Left ventricle myocardium inferior (tissue), 1 donor: ENCODE results near the gene POLR1F. TPM values are rescaled to one million over a fixed set of nuclear protein-coding genes. Genes with fewer than 3 reads are reported as not detected.

Experiments
- DNase-seq: peaks from one replicate; pipeline ENCODE4 v3.0.0-alpha.2; 2020
- H3K27ac ChIP-seq: fragments of 200-600 bp; replicated peaks from 2 replicates; pipeline ENCODE4 v1.8.0; 2021
- H3K27me3 ChIP-seq: fragments of 200-600 bp; 2 replicates; pipeline ENCODE4 v1.8.0; 2021; ENCODE audit warnings: low read depth
- H3K36me3 ChIP-seq: fragments of 200-600 bp; 2 replicates; pipeline ENCODE4 v1.8.0; 2021
- H3K4me1 ChIP-seq: fragments of 200-600 bp; 2 replicates; pipeline ENCODE4 v1.8.0; 2021
- H3K4me3 ChIP-seq: fragments of 200-600 bp; 2 replicates; pipeline ENCODE4 v1.8.0; 2021; ENCODE audit warnings: mild to moderate bottlenecking, moderate library complexity
- H3K9me3 ChIP-seq: fragments of 200-600 bp; replicated peaks from 2 replicates; pipeline ENCODE4 v1.8.0; 2021
- intact Hi-C: fragments of 100-400 bp; cut with micrococcal nuclease; formaldehyde crosslinking; loops from one replicate; pipeline ENCODE4 v1.11.0; 2022
- microRNA-seq: library from miRNA; unstranded; fragments of <30 nt; microRNA quantifications from one replicate; pipeline ENCODE4 v1.2.0, GENCODE V29; 2020
- total RNA-seq: library from RNA; stranded (reverse); fragmentation: NEBNext Ultra II Directional; extraction: Animal tissue kit (Norgen Biotek cat#: 25700); gene quantifications from one replicate; pipeline ENCODE4 v1.2.1, GENCODE V29; 2021
- TF ChIP-seq, protein P1 (sequence below): fragments of 200-600 bp; IDR thresholded peaks from 2 replicates; pipeline ENCODE4 v1.8.0; 2021; ENCODE audit warnings: antibody characterized with exemption, mild to moderate bottlenecking, borderline replicate concordance
- donor health status: DM: no; HTN: yes; CAD: no; lungs with severe emphysema.

Gene POLR1F
- total RNA-seq, 1 donor from 2014 or later: 8.5 TPM

DNA sequence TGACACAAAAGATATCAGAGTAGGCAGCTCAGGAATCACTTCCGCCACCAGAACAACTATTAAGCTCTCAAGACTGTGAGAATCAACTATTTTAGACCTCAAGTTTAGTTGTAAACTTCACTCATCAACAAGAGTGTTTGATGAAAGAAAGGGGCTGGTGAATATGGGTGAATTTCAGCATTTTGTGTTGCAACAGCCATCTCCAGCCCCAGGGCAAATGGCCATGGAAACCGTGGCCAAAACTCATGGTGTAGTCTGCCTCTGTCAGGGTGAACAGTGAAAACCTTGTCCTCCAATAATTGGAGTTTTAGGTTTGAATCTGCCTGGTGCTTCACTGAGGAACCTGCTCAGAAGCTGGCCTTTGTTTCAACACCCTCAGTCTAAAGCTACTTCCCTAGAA, 60.0 kb downstream of the POLR1F start:
- Histone ChIP-seq H3K4me1 (no peaks in the 10 kb centered on the region), H3K36me3 (no peaks in the 10 kb centered on the region), H3K9me3 (peaks cover 52% of the 10 kb centered on the region), H3K4me3 (no peak overlapping the region), H3K27me3 (no peaks in the 10 kb centered on the region), H3K27ac (no peak overlapping the region)
- intact Hi-C loops: no loop called here
- no peak for DNase-seq
- TF ChIP-seq, protein P1, sequence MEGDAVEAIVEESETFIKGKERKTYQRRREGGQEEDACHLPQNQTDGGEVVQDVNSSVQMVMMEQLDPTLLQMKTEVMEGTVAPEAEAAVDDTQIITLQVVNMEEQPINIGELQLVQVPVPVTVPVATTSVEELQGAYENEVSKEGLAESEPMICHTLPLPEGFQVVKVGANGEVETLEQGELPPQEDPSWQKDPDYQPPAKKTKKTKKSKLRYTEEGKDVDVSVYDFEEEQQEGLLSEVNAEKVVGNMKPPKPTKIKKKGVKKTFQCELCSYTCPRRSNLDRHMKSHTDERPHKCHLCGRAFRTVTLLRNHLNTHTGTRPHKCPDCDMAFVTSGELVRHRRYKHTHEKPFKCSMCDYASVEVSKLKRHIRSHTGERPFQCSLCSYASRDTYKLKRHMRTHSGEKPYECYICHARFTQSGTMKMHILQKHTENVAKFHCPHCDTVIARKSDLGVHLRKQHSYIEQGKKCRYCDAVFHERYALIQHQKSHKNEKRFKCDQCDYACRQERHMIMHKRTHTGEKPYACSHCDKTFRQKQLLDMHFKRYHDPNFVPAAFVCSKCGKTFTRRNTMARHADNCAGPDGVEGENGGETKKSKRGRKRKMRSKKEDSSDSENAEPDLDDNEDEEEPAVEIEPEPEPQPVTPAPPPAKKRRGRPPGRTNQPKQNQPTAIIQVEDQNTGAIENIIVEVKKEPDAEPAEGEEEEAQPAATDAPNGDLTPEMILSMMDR: no peak

Small RNA genes within 50 kb of the gene (microRNA-seq; reads per million reads assigned to microRNA genes)
- not detected for gene MIR3146

Other genes with a start within 250 kb of the POLR1F start
- not detected for gene TMEM196, start 64.6 kb upstream of the POLR1F start, total RNA-seq